GM18867 (cell line): Measurements from ENCODE around the gene UBA1.

Source experiments
- ATAC-seq: cut with Tn5 transposase; IDR thresholded peaks from one replicate; pipeline ENCODE4 v1.9.1; 2021; ENCODE audit warnings: mild to moderate bottlenecking, moderate library complexity; ENCODE audit not compliant: unreplicated experiment

The UBA1 gene

DNA sequence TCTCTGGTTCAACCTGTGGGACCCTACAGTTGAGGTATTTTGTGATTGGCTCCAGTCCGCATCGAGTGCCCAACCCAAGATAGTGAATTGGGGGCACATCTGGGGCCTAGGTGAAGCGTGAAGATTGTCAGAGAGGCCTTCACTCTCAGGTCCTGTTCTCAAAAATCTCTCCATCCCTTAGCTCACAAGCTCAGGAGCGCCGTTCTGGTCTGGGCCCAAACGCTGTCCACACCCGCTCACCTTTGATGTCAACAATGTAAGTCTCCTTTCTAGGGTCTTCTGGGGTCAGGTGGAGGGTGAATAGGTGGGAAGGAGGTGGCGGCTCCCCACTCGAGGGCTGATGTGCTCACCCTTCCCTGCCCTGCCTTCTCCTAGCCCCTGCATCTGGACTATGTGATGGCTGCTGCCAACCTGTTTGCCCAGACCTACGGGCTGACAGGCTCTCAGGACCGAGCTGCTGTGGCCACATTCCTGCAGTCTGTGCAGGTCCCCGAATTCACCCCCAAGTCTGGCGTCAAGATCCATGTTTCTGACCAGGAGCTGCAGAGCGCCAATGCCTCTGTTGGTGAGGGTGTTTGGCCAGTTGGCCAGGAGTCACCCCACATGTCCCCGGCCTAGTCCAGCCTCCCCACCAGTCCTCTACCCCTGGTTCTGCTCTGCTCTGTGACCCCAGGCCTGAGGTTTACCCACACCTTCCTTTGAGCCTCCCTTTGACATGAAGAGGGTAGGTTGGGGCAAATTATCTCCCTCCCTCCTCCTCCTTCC, 17.2 kb downstream of the UBA1 start:
- ATAC-seq = no peak

DNA sequence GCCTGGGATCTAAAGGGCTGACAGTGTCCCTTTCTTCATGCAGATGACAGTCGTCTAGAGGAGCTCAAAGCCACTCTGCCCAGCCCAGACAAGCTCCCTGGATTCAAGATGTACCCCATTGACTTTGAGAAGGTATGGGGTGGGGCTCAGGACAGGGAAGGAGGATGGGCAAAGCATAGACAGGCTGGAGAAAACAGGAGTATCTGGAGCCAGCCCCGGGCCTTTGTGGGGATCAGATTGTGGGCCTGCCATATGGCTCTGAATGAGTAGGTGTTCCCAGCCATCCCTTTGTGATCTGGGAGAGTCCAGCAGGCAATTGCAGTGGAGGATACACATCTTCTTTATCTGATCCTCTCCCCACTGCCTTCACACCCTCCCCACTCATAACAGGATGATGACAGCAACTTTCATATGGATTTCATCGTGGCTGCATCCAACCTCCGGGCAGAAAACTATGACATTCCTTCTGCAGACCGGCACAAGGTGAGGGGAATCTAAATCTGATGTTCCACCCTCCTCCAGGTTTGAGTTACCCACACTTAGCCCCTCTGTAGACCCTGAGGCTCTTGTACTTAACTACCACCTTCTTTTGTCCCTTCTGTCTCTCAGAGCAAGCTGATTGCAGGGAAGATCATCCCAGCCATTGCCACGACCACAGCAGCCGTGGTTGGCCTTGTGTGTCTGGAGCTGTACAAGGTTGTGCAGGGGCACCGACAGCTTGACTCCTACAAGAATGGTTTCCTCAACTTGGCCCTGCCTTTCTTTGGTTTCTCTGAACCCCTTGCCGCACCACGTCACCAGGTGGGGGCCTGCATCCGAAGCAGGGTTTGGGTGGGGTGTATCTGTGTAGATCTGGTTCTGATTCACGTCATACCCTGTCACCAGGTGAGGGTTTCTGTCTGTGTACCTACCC, 19.0 kb downstream of the UBA1 start:
- ATAC-seq = no peak

DNA sequence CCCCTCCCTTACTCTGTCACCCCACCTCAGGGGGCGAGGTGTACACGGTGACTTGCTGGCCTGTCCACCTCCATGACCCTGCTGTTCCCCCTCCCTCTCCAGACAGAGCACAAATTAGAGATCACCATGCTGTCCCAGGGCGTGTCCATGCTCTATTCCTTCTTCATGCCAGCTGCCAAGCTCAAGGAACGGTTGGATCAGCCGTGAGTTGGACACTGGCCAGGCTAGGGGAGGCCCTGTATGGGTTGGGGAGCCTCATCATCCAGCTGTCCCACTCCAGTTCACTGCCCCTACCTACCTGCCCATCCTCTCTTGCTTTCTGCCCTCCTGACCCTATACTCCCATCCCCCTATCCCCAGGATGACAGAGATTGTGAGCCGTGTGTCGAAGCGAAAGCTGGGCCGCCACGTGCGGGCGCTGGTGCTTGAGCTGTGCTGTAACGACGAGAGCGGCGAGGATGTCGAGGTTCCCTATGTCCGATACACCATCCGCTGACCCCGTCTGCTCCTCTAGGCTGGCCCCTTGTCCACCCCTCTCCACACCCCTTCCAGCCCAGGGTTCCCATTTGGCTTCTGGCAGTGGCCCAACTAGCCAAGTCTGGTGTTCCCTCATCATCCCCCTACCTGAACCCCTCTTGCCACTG, 20.9 kb downstream of the UBA1 start:
- no peak for ATAC-seq

DNA sequence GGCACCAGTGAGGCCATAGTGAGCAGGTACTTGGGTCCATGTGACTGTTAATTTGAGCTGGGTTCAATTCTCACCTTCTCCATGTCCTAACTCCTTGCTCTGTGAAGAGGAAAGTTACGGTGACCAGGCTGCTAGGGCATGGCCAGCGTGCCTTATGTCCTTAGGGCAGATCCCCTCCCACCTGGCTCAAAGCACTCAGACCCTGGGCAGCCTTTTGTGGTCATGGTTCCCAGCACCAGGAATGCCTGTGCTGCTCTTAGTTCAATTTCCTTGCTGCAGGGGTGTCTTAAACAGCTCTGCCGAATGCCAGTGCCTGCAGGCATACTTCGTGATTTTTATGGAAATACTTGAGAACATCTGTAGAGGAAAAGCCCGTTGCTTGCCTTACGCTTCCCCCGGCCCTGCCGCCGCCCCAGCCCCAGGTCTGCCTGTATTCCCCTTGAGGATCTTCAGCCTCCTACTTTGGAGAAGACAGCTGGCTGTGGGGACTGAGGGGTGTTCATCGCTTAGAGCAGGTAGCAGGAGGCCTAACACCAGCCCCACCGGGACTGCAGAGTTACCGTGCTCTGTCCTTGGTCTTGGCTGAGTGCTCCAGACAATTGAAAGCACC, 21.8 kb downstream of the UBA1 start:
- no peak for ATAC-seq

DNA sequence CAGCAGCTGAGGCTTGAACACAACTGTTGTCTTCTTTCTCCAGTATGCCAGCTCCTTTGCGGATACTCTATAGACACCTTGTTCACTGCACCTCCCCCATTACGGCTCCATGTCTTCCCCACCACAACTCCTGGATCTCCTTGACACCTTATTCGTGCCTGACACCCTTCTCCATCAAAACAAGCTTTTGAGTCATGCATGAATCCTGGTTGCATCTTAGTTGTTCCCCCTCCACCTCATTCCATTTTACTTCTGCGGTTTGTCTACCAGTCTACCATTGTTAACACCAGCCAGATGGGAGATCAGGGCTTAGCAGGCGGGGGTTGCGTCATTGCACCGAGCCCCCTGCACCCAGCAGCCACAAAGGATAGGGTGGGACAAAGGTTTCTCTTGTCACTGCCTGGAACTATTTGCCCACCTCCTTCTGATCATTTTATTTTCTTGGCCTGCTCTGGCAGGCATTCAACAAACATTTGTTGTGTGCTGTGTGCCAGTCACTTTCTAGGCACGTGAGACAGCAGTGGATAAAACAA, 22.8 kb downstream of the UBA1 start:
- no peak for ATAC-seq

DNA sequence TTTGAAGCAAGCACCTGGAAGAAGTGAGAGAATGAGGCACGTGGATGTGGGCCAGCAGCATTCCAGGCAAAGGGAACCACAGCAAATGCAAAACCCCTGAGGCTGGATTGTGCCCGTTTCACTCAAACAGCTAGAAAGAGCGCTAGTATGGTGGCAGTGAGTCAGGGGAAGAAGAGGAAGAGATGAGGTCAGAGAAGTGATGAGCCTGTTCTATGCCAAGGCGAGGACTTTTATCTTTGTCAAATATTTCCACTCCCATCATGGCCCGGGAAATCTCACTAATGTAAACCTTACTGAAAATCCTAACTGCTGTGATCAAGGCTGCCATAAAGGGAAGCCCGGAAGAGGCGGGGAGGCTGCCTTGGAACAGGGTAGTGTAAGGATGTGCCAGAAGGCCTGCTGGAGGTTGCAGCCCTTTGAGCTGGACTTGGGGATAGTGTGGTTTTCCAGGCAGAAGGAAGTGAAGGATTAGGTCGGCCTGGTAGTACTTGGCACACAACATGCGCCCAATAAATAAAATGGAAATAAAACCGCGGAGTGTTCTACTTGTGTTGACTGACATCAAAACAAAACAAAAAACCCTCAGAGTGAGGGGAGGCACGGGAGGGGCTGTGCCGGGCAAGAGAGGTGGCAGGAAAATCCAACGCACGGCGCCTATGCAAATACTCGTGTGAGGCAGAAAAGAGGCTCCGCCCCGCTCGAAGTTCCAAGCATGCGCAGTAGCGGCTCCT, 23.7 kb downstream of the UBA1 start:
- ATAC-seq = no peak

DNA sequence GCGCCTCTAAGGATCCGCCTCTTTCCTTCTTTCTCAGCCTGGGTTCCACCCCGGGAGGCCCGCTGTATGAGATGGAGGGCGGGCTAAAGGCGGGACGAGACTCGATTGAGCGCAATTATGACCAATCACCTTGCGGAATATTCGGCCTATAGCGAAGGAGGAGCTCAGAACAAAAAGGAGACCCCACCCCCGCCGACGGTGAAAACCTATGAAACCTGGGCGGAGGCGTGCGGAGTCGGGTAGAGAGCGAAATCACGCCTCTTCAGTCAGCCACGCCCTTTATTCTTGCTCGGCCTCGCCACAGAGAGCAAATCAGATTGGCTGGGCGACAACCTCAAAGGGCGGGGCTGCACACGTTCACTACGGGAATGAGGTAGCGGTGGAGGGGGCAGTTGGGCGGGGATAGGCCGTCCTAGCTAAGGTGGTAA, 24.2 kb downstream of the UBA1 start:
- ATAC-seq = peak; percentile 87

DNA sequence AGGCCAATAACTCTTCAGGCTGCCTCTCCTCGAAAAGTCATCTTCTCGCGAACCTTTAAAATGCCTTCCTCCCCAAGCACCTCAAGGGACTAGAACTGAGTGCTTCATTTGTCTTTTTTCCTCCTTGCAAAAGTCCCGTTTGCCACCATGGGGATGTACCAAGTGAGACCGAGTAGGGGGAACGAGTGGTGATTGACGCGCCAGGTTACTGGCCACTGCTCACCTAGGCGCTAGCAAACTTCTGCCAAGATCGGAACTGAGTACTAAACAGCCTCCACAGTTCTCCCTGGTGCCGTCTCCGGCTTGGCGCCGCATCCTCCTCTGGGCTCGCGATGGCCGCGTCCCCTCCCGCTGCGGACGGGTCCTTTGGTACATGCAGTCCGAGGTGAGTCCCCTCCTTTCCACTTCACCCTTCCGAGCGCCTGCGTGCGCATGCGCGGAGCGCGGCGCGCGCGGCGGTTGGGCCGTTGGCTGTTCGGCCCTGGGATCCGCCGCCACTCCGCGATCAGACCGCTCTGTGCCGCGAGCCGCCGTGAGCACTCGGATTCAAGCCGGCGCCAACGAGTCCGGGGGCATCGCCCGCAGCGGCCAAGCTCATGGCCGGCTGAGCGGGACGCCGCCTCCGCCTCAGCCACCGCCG, 24.8 kb downstream of the UBA1 start, which contains the start of gene CDK16:
TSS of gene CDK16 (plus strand) at position 402 of the 640 bp plus-strand sequence. CDS start 4,877 bp downstream, outside the sequence.
- peak; percentile 45 for ATAC-seq

DNA sequence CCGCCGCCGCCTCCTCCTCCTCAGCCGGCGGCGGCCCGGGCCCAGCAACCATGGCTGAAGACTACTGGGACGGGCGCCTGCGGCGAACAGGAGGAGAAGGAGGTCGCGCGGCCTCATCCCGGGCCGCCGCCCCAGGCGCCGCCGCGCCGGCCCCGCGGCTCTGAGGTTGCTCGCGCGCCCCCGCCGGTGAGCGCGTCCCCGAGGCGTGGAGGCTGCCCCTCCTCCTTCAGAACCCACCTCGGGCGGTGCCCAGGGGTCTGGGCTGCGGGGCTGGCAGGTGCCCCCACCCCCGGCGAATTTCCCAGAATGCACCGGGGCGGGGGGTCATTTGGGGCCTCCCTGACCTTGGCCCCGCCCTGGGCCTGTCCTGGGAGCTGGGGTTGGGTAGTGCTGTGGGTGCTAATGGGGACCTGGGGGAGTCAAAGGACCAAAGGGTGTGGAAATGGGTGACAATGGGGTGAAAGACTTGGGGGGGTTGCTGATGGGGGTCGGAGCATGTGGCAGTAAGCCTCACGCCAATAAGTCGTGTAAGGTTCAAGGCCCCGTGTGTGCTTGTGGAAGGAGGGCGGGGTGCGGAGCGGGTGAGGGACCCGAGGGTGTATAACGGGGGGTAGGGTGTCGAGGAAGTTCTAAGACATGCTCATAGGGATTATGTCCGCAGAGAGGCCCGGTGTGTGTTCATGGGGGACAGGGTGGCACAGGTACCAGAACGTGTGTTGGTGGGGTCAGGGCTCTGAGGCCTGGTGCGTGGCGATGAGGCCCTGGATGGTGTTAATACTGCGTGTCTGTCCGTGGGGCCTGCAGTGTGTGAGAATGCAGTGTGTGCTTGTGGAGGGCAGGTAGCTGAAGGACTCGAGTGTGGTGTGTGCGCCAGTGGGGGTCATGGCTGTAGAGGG, 25.5 kb downstream of the UBA1 start:
- no peak for ATAC-seq

DNA sequence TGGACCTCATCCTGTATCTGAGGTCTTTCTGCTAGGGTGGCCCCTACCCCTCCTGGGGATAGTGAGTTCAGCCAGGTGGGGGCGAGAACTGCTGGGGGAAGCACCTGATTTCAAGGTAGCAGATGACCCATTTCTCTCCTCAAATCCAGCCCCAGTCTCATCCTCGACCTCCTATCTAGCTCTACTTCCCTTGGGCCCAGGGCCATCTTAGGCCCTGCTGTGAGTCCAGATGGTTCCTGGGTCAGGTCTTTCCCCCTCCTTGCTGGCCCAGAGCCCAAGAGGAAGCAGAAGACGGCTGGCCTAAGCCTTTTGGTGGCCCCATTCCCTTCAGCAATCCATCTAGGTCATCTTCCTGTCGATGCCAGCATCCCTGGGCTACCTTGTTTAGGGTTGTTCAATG, 28.1 kb downstream of the UBA1 start:
- ATAC-seq = no peak

DNA sequence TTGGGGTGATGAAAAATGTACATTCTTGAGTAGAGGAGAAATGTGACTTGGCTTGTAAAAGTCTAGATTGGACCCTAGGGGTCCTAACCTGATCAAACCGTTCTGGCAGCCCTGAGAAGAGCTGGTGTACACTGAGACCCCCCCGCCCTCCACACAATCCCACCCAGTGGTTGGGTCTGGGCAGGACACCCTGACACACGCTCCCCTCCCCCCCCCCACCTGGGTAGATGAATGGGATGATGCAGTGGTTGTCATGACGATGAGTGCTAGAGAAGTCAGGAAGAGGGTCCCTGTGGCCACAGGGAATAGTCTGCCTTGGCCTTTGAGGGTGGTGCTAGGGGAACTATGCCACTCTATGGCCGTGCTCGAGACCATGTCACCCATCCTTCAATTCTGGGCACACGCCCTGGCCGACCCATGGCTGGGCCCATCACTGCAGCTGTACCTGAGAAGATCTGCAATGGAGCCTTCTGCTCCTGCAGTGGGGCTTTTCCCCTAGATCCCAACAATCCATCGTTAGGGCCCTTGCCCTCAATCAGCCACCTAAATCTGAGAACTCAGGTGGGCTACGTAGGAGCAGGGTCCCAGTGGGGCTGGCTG, 29.2 kb downstream of the UBA1 start:
- no peak for ATAC-seq

DNA sequence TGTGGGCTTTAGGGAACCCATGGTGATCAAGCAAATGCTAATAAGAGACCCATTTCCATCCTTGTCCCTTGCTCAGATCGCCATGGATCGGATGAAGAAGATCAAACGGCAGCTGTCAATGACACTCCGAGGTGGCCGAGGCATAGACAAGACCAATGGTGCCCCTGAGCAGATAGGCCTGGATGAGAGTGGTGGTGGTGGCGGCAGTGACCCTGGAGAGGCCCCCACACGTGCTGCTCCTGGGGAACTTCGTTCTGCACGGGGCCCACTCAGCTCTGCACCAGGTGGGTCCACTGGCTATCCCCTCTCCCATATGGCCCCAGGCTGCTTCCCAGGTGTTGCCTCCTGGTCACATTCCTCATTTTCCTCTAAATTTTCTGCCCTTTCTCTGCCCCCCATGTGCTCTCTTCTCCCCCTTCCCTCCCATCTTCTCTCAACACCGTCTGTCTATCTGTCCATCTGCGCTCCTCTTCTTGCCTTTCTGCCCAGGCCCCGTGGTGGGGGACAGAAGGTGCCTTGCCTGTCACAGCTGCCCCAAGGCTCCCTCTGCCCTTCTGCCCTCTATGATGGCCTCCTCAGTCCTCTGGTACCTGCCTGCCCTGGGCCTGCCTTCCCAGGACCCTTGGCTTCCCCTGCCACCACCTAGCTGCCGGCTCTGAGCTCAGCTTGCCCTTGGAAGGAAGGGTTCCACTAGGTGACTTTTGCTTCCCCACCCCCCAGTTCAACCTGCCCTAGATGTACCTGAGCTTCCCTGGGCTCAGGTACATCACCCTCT, 30.0 kb downstream of the UBA1 start:
- ATAC-seq = no peak

DNA sequence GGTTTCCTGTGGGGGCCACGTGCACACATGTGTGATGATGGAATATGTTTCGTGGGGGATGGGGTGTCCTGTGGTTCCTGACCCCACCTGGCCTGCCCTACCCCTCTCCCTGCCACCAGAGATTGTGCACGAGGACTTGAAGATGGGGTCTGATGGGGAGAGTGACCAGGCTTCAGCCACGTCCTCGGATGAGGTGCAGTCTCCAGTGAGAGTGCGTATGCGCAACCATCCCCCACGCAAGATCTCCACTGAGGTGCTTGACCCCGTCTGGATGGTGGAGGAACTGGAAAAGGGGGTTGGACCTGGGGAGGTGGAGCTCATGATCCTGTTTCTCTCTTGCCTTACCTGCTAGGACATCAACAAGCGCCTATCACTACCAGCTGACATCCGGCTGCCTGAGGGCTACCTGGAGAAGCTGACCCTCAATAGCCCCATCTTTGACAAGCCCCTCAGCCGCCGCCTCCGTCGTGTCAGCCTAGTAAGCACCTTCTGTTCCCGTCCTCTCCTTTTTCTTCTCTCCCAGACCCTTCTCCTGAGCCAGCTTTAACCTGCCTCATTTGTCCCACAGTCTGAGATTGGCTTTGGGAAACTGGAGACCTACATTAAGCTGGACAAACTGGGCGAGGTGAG, 30.8 kb downstream of the UBA1 start:
- no peak for ATAC-seq

DNA sequence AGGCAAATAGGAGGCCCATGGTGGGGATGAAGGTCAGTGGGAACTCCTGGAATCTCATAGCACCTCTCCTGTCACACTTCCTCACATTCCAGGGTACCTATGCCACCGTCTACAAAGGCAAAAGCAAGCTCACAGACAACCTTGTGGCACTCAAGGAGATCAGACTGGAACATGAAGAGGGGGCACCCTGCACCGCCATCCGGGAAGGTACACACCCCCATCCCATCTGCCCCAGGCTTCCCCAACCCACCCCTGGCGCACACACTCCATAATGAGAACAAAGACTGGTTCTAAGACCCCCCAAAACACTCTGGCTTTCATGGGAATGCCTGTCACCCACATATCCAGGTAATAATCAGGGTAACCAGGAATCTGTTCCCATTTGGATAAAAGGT, 31.3 kb downstream of the UBA1 start:
- no peak for ATAC-seq

DNA sequence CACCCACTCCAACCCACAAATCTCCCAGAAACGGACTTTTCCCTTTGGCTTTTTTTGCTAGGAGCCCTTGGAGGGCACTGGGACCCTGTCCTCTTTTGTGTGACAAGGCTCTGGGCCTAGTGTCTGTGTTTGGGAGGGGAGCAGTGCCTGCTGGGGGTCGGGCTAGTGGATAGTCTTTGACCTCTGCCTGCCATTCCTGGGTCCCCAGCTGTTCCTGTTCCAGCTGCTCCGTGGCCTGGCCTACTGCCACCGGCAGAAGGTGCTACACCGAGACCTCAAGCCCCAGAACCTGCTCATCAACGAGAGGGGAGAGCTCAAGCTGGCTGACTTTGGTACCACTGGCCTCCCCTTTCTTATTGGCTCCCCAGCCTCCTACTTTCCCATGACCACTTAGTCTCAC, 32.4 kb downstream of the UBA1 start:
- ATAC-seq = no peak

DNA sequence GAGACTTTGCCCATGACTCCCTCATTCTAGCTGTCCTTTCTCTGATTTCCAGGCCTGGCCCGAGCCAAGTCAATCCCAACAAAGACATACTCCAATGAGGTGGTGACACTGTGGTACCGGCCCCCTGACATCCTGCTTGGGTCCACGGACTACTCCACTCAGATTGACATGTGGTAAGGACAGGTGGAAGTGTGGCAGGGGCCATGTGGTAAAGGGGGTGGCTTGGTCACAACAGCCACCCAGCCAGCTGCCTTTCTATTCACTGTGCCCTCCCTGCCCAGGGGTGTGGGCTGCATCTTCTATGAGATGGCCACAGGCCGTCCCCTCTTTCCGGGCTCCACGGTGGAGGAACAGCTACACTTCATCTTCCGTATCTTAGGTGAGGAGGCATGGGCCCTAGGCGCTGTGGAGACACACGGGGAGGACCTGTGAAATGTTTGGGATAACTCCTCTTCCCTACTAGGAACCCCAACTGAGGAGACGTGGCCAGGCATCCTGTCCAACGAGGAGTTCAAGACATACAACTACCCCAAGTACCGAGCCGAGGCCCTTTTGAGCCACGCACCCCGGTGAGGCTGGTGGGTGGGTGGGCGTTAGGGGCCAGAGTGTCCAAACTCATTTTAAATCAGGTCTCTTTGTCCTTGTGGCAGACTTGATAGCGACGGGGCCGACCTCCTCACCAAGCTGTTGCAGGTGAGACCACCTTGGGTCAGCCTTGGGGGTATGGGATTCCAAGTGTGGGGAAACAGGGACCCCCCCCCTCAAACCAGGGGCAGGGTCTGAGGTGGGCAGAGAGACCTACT, 33.1 kb downstream of the UBA1 start:
- ATAC-seq = no peak

DNA sequence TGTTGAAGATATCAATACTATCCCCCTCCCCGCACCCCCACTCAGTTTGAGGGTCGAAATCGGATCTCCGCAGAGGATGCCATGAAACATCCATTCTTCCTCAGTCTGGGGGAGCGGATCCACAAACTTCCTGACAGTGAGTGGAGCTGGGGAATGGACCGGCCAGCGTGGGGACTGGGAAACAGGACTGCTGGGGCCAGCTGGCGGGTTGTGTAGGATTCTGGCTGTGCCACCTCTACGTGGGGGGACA, 33.6 kb downstream of the UBA1 start:
- no peak for ATAC-seq
